H1 (cell line): ENCODE measurements around the gene TMEM45B. TPM values are rescaled to one million over a fixed set of nuclear protein-coding genes. Genes with fewer than 3 reads are reported as not detected.

Experiments used
- CTCF ChIA-PET: fragments of 300-600 bp; sonication (Branson Sonifier 250); formaldehyde crosslinking; loops from one replicate; lab custom pipeline; 2021; ENCODE audit not compliant: partially characterized antibody; lab: Charles Lee
- POLR2A ChIA-PET: fragments of 300-600 bp; sonication (Branson Sonifier 250); formaldehyde crosslinking; loops from one replicate; lab custom pipeline; 2021; ENCODE audit warnings: inconsistent platforms; ENCODE audit not compliant: partially characterized antibody; lab: Charles Lee
- DNase-seq, 2 experiments: peaks; one replicate each; pipeline versions ENCODE4 v3.0.0 to v3.0.0-alpha.2; 2010 to 2022; ENCODE audit warnings: low spot score in 2 of 2, low read depth in 1 of 2, mixed read lengths in 1 of 2
- FAIRE-seq: peaks from 2 replicates; lab custom pipeline; 2011; peaks lifted over from hg19 to GRCh38; lab: Jason Lieb, UNC
- H2AFZ ChIP-seq: 2 replicates; pipeline ENCODE4 v1.8.1; 2012; ENCODE audit warnings: low read length, inconsistent platforms
- H2AK5ac ChIP-seq: 2 replicates; pipeline ENCODE4 v1.6.1; 2013; ENCODE audit warnings: low read depth, low read length
- H2BK120ac ChIP-seq: replicated peaks from 2 replicates; pipeline ENCODE3; 2013; ENCODE audit warnings: low read depth, low read length, inconsistent platforms
- H2BK12ac ChIP-seq: 2 replicates; pipeline ENCODE4 v1.6.1; 2013; ENCODE audit warnings: low read depth, low read length
- H2BK15ac ChIP-seq: 2 replicates; pipeline ENCODE4 v1.6.1; 2013; ENCODE audit warnings: low read length
- H2BK20ac ChIP-seq: 2 replicates; pipeline ENCODE4 v1.6.1; 2013; ENCODE audit warnings: low read length
- H2BK5ac ChIP-seq: 2 replicates; pipeline ENCODE4 v1.6.1; 2013; ENCODE audit warnings: low read depth, low read length
- H3K14ac ChIP-seq: 2 replicates; pipeline ENCODE4 v1.6.1; 2013; ENCODE audit warnings: inconsistent platforms; ENCODE audit not compliant: insufficient read length
- H3K18ac ChIP-seq: 2 replicates; pipeline ENCODE4 v1.6.1; 2013; ENCODE audit warnings: low read length; ENCODE audit errors: extremely low read depth
- H3K23ac ChIP-seq: 2 replicates; pipeline ENCODE4 v1.6.1; 2013; ENCODE audit warnings: inconsistent platforms; ENCODE audit not compliant: insufficient read length
- H3K23me2 ChIP-seq: 2 replicates; pipeline ENCODE4 v1.6.1; 2013; ENCODE audit warnings: low read depth, low read length
- H3K27ac ChIP-seq: 2 replicates; pipeline ENCODE4 v1.6.1; 2011; ENCODE audit warnings: low read depth, low read length, inconsistent platforms
- H3K27me3 ChIP-seq, 4 experiments: replicated peaks in 1 of 4; 1 replicate in 1 of 4; 2 replicates in 3 of 4; pipeline versions ENCODE4 v1.6.1 to v1.8.1; 2011 to 2013; ENCODE audit warnings: low read length in 3 of 4, mild to moderate bottlenecking in 3 of 4, inconsistent platforms in 2 of 4, mixed read lengths in 2 of 4, moderate library complexity in 1 of 4; ENCODE audit not compliant: control insufficient read depth in 3 of 4, insufficient read depth in 3 of 4; ENCODE audit errors: extremely low read depth in 1 of 4
- H3K36me3 ChIP-seq, 4 experiments: 2 replicates each; pipeline versions ENCODE4 v1.6.1 to v1.8.1; 2011 to 2013; ENCODE audit warnings: mild to moderate bottlenecking in 4 of 4, low read length in 3 of 4, moderate library complexity in 2 of 4, control low read depth in 1 of 4, inconsistent platforms in 1 of 4; ENCODE audit not compliant: insufficient read depth in 4 of 4, control insufficient read depth in 2 of 4
- H3K4ac ChIP-seq: replicated peaks from 2 replicates; pipeline ENCODE3; 2013; ENCODE audit warnings: low read length, low read depth, mixed read lengths, inconsistent platforms; ENCODE audit not compliant: insufficient read length
- H3K4me1 ChIP-seq, 4 experiments: replicated peaks in 1 of 4; 1 replicate in 1 of 4; 2 replicates in 3 of 4; pipeline versions ENCODE4 v1.6.1 to v1.8.1; 2011 to 2013; ENCODE audit warnings: low read length in 3 of 4, inconsistent platforms in 2 of 4, mixed read lengths in 1 of 4; ENCODE audit not compliant: insufficient read depth in 4 of 4, control insufficient read depth in 3 of 4
- H3K4me2 ChIP-seq, 2 experiments: 2 replicates each; pipeline versions ENCODE4 v1.6.1 to v1.8.1; 2011 to 2013; ENCODE audit warnings: low read depth in 2 of 2, low read length in 2 of 2, control low read depth in 1 of 2, inconsistent platforms in 1 of 2, mild to moderate bottlenecking in 1 of 2; ENCODE audit not compliant: insufficient read depth in 1 of 2
- H3K4me3 ChIP-seq, 4 experiments: fragments of 200-600, 300-600 bp in 1 of 4; sonication (generic), shearing (Covaris generic), sonication (Bioruptor Twin) in 1 of 4; 2 replicates each; pipeline versions ENCODE4 v1.5.1 to v1.8.1; 2011 to 2016; ENCODE audit warnings: low read length in 4 of 4, low read depth in 3 of 4, control low read depth in 2 of 4, inconsistent platforms in 2 of 4, mild to moderate bottlenecking in 2 of 4, mixed read lengths in 1 of 4, moderate library complexity in 1 of 4; ENCODE audit not compliant: insufficient read depth in 2 of 4; ENCODE audit errors: extremely low read depth in 1 of 4
- H3K56ac ChIP-seq: replicated peaks from 2 replicates; pipeline ENCODE3; 2013; ENCODE audit warnings: low read depth, mild to moderate bottlenecking, mixed read lengths, low read length, inconsistent platforms; ENCODE audit not compliant: insufficient read length
- H3K79me1 ChIP-seq: 2 replicates; pipeline ENCODE4 v1.6.1; 2013; ENCODE audit warnings: low read depth, low read length, control low read depth
- H3K79me2 ChIP-seq, 2 experiments: 2 replicates each; pipeline versions ENCODE4 v1.6.1 to v1.8.1; 2012 to 2013; ENCODE audit warnings: low read length in 2 of 2, mild to moderate bottlenecking in 2 of 2, inconsistent platforms in 1 of 2; ENCODE audit not compliant: insufficient read depth in 2 of 2, control insufficient read depth in 1 of 2
- H3K9ac ChIP-seq, 4 experiments: replicated peaks in 1 of 4; 1 replicate in 1 of 4; 2 replicates in 3 of 4; pipeline versions ENCODE4 v1.6.1 to v1.8.1; 2011 to 2013; ENCODE audit warnings: low read depth in 3 of 4, low read length in 3 of 4, control low read depth in 2 of 4, mild to moderate bottlenecking in 2 of 4, moderate library complexity in 2 of 4, inconsistent platforms in 1 of 4; ENCODE audit errors: extremely low read depth in 1 of 4
- H3K9me3 ChIP-seq, 2 experiments: 2 replicates each; pipeline versions ENCODE4 v1.6.1 to v1.8.1; 2012 to 2013; ENCODE audit warnings: mild to moderate bottlenecking in 2 of 2, moderate library complexity in 2 of 2, control low read depth in 1 of 2, inconsistent platforms in 1 of 2, low read depth in 1 of 2, low read length in 1 of 2, mixed read lengths in 1 of 2; ENCODE audit not compliant: insufficient read depth in 2 of 2
- H4K20me1 ChIP-seq, 2 experiments: replicated peaks in 1 of 2; 2 replicates each; pipeline versions ENCODE3 to v1.8.1; 2011 to 2013; ENCODE audit warnings: inconsistent platforms in 2 of 2, low read length in 2 of 2, mild to moderate bottlenecking in 1 of 2; ENCODE audit not compliant: insufficient read depth in 2 of 2, control insufficient read depth in 1 of 2
- H4K5ac ChIP-seq: 2 replicates; pipeline ENCODE4 v1.6.1; 2013; ENCODE audit warnings: low read length, low read depth, mixed read lengths, inconsistent platforms; ENCODE audit not compliant: insufficient read length
- H4K8ac ChIP-seq: 2 replicates; pipeline ENCODE4 v1.8.0; 2013; ENCODE audit warnings: mild to moderate bottlenecking, moderate library complexity, low read length, inconsistent platforms; ENCODE audit not compliant: insufficient read depth; ENCODE audit errors: extremely low read depth
- H4K91ac ChIP-seq: replicated peaks from 2 replicates; pipeline ENCODE3; 2013; ENCODE audit warnings: low read length, mixed read lengths, inconsistent platforms; ENCODE audit not compliant: insufficient read length
- KDM5A ChIP-seq: fragments of 200-600 bp; IDR thresholded peaks from 2 replicates; pipeline ENCODE4 v1.7.1; 2012; ENCODE audit warnings: mild to moderate bottlenecking, low read length, inconsistent platforms, mixed read lengths
- MAFK ChIP-seq: IDR thresholded peaks from 2 replicates; pipeline ENCODE4 v1.6.1; 2012; ENCODE audit warnings: low read depth, mild to moderate bottlenecking, improper control_type of control experiment, low read length
- WGBS, 2 experiments: shearing (Covaris generic) in 1 of 2; methylation state at CpG; one replicate each; pipeline versions ENCODE4 v1.1.6 to v1.1.7; 2013 to 2015; ENCODE audit warnings: low lambda C conversion rate in 2 of 2, mixed read lengths in 2 of 2, inconsistent platforms in 1 of 2, low coverage in 1 of 2, missing lambda C conversion rate in 1 of 2; ENCODE audit not compliant: insufficient replicate concordance in 2 of 2, insufficient coverage in 1 of 2, insufficient read length in 1 of 2; ENCODE audit errors: extremely low coverage in 1 of 2, missing lambda C conversion rate in 1 of 2; 5-methylcytosine and 5-hydroxymethylcytosine counted together
- polyA plus RNA-seq, 7 experiments: library from polyadenylated mRNA; depleted of rRNA in 3 of 7; stranded (reverse) in 5 of 7; unstranded in 2 of 7; fragments of >200 nt in 5 of 7; fragments of 200-250 nt in 2 of 7; gene quantifications; 1 replicate in 5 of 7; 2 replicates in 1 of 7; 4 replicates in 1 of 7; pipeline versions ENCODE4 v1.2.1 to v1.2.3, GENCODE V29; 2011 to 2013; ENCODE audit warnings: missing spikeins in 2 of 7, mixed read lengths in 2 of 7
- total RNA-seq: library from RNA; stranded (reverse); fragmentation: NEBNext Ultra II Directional; extraction: Animal tissue kit (Norgen Biotek cat#: 25700); gene quantifications from 2 replicates; pipeline ENCODE4 v1.2.1, GENCODE V29; 2021

Gene TMEM45B
- total and polyA plus RNA-seq, 2 of the 8 experiments (the other 6 are each of a cell fraction or from before 2014, with no cell fraction given), result 0.23 TPM; not detected in 1

DNA sequence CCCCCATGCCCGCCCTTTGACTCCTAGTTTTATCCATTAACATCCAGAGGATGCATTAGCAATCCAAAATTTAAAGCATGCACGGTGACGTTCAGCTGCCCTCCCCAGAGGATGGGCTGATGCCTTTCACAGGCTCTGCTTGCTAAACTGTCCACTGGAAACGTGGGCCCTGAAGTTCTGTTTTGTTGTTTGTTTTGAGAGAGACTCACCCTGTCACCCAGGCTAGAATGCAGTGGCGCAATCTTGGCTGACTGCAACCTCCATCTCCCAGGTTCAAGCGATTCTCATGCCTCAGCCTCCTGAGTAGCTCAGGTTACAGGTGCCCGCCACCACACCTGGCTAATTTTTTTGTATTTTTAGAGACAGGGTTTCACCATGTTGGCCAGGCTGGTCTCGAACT, 40.4 kb downstream of the TMEM45B start:
- no peaks in the 10 kb centered on the region for H3K79me1 ChIP-seq

More for the DNA sequence above, 40.4 kb downstream of the TMEM45B start:
- H3K56ac ChIP-seq, result no peak overlapping the region
- no peaks in the 10 kb centered on the region for H3K79me2 ChIP-seq
- H2AK5ac ChIP-seq, result no peak overlapping the region
- H4K20me1 ChIP-seq, result no peaks in the 10 kb centered on the region
- H3K27ac ChIP-seq, result no peak overlapping the region
- no peak overlapping the region for H4K5ac ChIP-seq
- H2BK20ac ChIP-seq, result no peak overlapping the region
- no peak overlapping the region for H3K18ac ChIP-seq
- H3K9ac ChIP-seq, result no peak overlapping the region
- H3K4me2 ChIP-seq, result no peak overlapping the region
- no peak overlapping the region for H3K4me3 ChIP-seq
- WGBS, 2 experiments, result 90% methylated on average over 8 of the region's 8 CpGs; no CpG with 5 or more reads in 1 of the 2 experiments
- FAIRE-seq (no peak), DNase-seq (no peak)
- no peak overlapping the region for H4K8ac ChIP-seq
- no peak overlapping the region for H3K4ac ChIP-seq
- H3K4me1 ChIP-seq, result no peaks in the 10 kb centered on the region; a peak in 1 of 7 replicates
- H2BK12ac ChIP-seq, result no peak overlapping the region
- CTCF ChIA-PET, result interaction anchor here (1.1 kb wide), 1 partner anchor 89 kb away, joined by 3 read pairs; no protein-coding TSS in a partner anchor
- no peak overlapping the region for H2BK15ac ChIP-seq
- POLR2A ChIA-PET, result no interaction called here
- no peak overlapping the region for H2BK5ac ChIP-seq
- no peaks in the 10 kb centered on the region for H3K27me3 ChIP-seq
- no peak overlapping the region for H3K14ac ChIP-seq
- no peak overlapping the region for H2AFZ ChIP-seq
- H2BK120ac ChIP-seq, result no peak overlapping the region
- no peaks in the 10 kb centered on the region for H3K9me3 ChIP-seq
- no peak for TF ChIP-seq KDM5A
- TF ChIP-seq MAFK, result no peak
- no peak overlapping the region for H3K23ac ChIP-seq
- H3K36me3 ChIP-seq, result peaks cover 0 to 7% (median 5%) of the 10 kb centered on the region in 4 experiments; a peak in 5 of 8 replicates
- no peak overlapping the region for H4K91ac ChIP-seq
- H3K23me2 ChIP-seq, result no peaks in the 10 kb centered on the region
